OCI-LY7 (cell line): ENCODE data around the gene CYP2B6. TPM values are rescaled to one million over a fixed set of nuclear protein-coding genes. Genes with fewer than 3 reads are reported as not detected.
"Not testable (repeated sequence)": the region's sequence is repeated elsewhere in the genome, so short reads cannot be mapped to it uniquely, and the experiment has no call there.

Experiments used
- BruUV-seq: library from RNA; stranded (reverse); fragments of 400-500 nt; replicated peaks from 2 replicates; lab custom pipeline; 2021; lab: Mats Ljungman, UMichigan
- CTCF ChIA-PET: fragments of 300-600 bp; sonication (Branson Sonifier 250); formaldehyde crosslinking; loops from one replicate; lab custom pipeline; 2022; ENCODE audit warnings: antibody characterized with exemption; ENCODE audit not compliant: unreplicated experiment; lab: Charles Lee
- POLR2A ChIA-PET: fragments of 300-600 bp; sonication (Branson Sonifier 250); formaldehyde crosslinking; loops from one replicate; lab custom pipeline; 2022; ENCODE audit warnings: antibody characterized with exemption; lab: Charles Lee
- DNase-seq: peaks from one replicate; pipeline ENCODE4 v3.0.0-alpha.2; 2015; ENCODE audit warnings: low spot score
- H2AFZ ChIP-seq: fragments of 200-600 bp; sonication (generic), shearing (Covaris generic); 2 replicates; pipeline ENCODE4 v1.6.1; 2014; ENCODE audit warnings: mild to moderate bottlenecking, antibody characterized with exemption, low read length, moderate library complexity
- H3K27ac ChIP-seq: fragments of 200-600 bp; sonication (generic); 2 replicates; pipeline ENCODE4 v1.5.1; 2014; ENCODE audit warnings: mixed run types, low read depth, mild to moderate bottlenecking, moderate library complexity, low read length, inconsistent platforms; ENCODE audit not compliant: poor library complexity, severe bottlenecking
- H3K36me3 ChIP-seq: fragments of 200-600 bp; sonication (generic); 2 replicates; pipeline ENCODE4 v1.6.1; 2014; ENCODE audit warnings: mild to moderate bottlenecking, antibody characterized with exemption, low read length, moderate library complexity, mixed read lengths; ENCODE audit not compliant: insufficient read depth
- H3K4me1 ChIP-seq: fragments of 200-600 bp; sonication (generic); 2 replicates; pipeline ENCODE4 v1.5.1; 2014; ENCODE audit warnings: mild to moderate bottlenecking, low read length; ENCODE audit not compliant: insufficient read depth, poor library complexity, severe bottlenecking
- H3K4me2 ChIP-seq: fragments of 200-600 bp; sonication (generic); 2 replicates; pipeline ENCODE4 v1.6.1; 2014; ENCODE audit warnings: mild to moderate bottlenecking, low read length
- H3K4me3 ChIP-seq: fragments of 200-600 bp; sonication (generic); 2 replicates; pipeline ENCODE4 v1.5.1; 2014; ENCODE audit warnings: mild to moderate bottlenecking, low read depth, low read length; ENCODE audit not compliant: poor library complexity, severe bottlenecking
- H3K79me2 ChIP-seq: fragments of 200-600 bp; sonication (generic); 2 replicates; pipeline ENCODE4 v1.6.1; 2016; ENCODE audit warnings: low read depth, mild to moderate bottlenecking, low read length, moderate library complexity, mixed read lengths; ENCODE audit not compliant: insufficient read depth
- H3K9me2 ChIP-seq: fragments of 200-600 bp; sonication (generic); 2 replicates; pipeline ENCODE4 v1.6.1; 2016; ENCODE audit warnings: mild to moderate bottlenecking, low read length, mixed read lengths; ENCODE audit not compliant: insufficient read depth
- H3K9me3 ChIP-seq: fragments of 200-600 bp; sonication (generic); 2 replicates; pipeline ENCODE4 v1.6.1; 2014; ENCODE audit warnings: mild to moderate bottlenecking, mixed run types, low read length, mixed read lengths
- H4K20me1 ChIP-seq: fragments of 200-600 bp; sonication (generic); 2 replicates; pipeline ENCODE4 v1.6.1; 2014; ENCODE audit warnings: mild to moderate bottlenecking, antibody characterized with exemption, low read length, moderate library complexity, mixed read lengths; ENCODE audit not compliant: insufficient read depth
- EZH2phosphoT487 ChIP-seq: fragments of 200-600 bp; sonication (generic); IDR thresholded peaks from 2 replicates; pipeline ENCODE4 v1.6.1; 2018; ENCODE audit warnings: low read depth, borderline replicate concordance, mild to moderate bottlenecking, mixed run types, antibody characterized with exemption, low read length, moderate library complexity, mixed read lengths
- intact Hi-C: fragments of 100-400 bp; cut with micrococcal nuclease; formaldehyde crosslinking; loops from one replicate; pipeline ENCODE4 v1.10.0; 2022; ENCODE audit not compliant: unreplicated experiment
- total RNA-seq, 2 experiments: library from RNA; depleted of rRNA in 1 of 2; stranded (reverse); fragments of >200 nt in 1 of 2; shearing (Covaris generic) in 1 of 2; gene quantifications; 2 replicates each; pipeline ENCODE4 v1.2.3, GENCODE V29; 2014 to 2022
- TF ChIP-seq, protein P1 (sequence below): fragments of 200-600 bp; sonication (generic); conservative IDR thresholded peaks from 2 replicates; pipeline ENCODE4 v1.5.1; 2014; ENCODE audit warnings: mild to moderate bottlenecking, antibody characterized with exemption, low read length, moderate library complexity, mixed read lengths

Gene CYP2B6
- total RNA-seq, 2 experiments from 2014 or later = not detected

DNA sequence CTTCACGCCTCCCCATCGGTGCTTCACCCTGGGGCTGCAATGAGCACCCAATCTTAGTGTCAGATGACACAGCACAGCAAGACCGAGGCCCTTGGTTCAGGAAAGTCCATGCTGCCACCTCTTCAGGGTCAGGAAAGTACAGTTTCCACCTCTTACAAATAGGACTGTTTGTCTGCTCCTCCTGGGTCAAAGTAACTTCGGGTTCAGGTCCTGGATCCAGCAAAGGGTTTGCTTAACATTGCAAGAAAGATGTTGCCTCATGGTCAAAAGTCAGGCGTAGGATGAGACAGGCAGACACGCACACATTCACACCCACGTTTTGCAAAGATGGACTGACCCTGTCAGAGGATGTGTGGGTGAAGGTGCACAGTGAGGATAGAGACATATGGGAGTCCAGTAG lies 1.6 kb upstream of the CYP2B6 start:
- no peak for DNase-seq
- H3K27ac ChIP-seq = no peak overlapping the region
- intact Hi-C loops = no loop called here
- ChIA-PET POLR2A (no interaction called here), CTCF (no interaction called here)
- no peaks in the 10 kb centered on the region for H3K36me3 ChIP-seq
- no peak overlapping the region for H3K4me3 ChIP-seq
- H4K20me1 ChIP-seq = no peaks in the 10 kb centered on the region
- H3K9me2 ChIP-seq = no peaks in the 10 kb centered on the region
- BruUV-seq = no TSS peak
- H3K79me2 ChIP-seq = no peaks in the 10 kb centered on the region
- no peaks in the 10 kb centered on the region for H3K9me3 ChIP-seq
- no peaks in the 10 kb centered on the region for H3K4me1 ChIP-seq
- no peak overlapping the region for H2AFZ ChIP-seq
- H3K4me2 ChIP-seq = no peak overlapping the region
- TF ChIP-seq, protein P1, sequence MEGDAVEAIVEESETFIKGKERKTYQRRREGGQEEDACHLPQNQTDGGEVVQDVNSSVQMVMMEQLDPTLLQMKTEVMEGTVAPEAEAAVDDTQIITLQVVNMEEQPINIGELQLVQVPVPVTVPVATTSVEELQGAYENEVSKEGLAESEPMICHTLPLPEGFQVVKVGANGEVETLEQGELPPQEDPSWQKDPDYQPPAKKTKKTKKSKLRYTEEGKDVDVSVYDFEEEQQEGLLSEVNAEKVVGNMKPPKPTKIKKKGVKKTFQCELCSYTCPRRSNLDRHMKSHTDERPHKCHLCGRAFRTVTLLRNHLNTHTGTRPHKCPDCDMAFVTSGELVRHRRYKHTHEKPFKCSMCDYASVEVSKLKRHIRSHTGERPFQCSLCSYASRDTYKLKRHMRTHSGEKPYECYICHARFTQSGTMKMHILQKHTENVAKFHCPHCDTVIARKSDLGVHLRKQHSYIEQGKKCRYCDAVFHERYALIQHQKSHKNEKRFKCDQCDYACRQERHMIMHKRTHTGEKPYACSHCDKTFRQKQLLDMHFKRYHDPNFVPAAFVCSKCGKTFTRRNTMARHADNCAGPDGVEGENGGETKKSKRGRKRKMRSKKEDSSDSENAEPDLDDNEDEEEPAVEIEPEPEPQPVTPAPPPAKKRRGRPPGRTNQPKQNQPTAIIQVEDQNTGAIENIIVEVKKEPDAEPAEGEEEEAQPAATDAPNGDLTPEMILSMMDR = no peak
- no peak for TF ChIP-seq EZH2phosphoT487

DNA sequence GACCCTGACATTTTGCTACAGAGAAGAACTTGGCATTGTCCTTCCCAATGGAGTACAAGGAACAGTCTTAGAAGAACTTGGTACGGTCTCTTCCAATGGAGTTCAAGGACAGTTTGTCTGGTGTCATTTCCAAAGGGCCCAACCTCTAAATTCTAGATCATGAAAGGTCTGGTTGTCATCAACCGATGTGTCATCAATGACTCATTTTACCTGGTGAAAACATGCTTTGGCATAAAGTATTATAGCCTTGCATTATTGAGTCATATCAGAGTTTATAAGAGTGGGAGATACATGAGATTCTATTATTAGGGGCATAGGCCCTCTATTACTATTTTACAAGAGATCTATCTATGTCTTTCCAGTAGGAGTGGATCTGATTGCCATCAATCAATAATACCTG lies 4.3 kb downstream of the CYP2B6 start:
- Histone ChIP-seq H3K36me3 (no peaks in the 10 kb centered on the region), H3K27ac (no peak overlapping the region), H3K4me1 (no peaks in the 10 kb centered on the region), H3K4me2 (no peak overlapping the region), H3K9me2 (no peaks in the 10 kb centered on the region), H3K9me3 (no peaks in the 10 kb centered on the region), H2AFZ (no peak overlapping the region), H3K79me2 (no peaks in the 10 kb centered on the region), H4K20me1 (no peaks in the 10 kb centered on the region), H3K4me3 (no peak overlapping the region)
- no peak for DNase-seq
- ChIA-PET POLR2A (no interaction called here), CTCF (no interaction called here)
- intact Hi-C loops = no loop called here
- TF ChIP-seq, protein P1 = no peak
- TF ChIP-seq EZH2phosphoT487 = no peak
- BruUV-seq = no TSS peak

DNA sequence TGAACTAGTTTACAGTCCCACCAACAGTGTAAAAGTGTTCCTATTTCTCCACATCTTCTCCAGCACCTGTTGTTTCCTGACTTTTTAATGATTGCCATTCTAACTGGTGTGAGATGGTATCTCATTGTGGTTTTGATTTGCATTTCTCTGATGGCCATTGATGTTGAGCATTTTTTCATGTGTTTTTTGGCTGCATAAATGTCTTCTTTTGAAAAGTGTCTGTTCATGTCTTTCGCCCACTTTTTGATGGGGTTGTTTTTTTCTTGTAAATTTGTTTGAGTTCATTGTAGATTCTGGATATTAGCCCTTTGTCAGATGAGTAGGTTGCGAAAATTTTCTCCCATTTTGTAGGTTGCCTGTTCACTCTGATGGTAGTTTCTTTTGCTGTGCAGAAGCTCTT lies 7.9 kb downstream of the CYP2B6 start:
- DNase-seq, CTCF ChIA-PET, H3K4me2 ChIP-seq, intact Hi-C loops, H3K79me2 ChIP-seq, H3K9me3 ChIP-seq, H3K27ac ChIP-seq, H3K36me3 ChIP-seq, BruUV-seq, H3K4me3 ChIP-seq, H3K9me2 ChIP-seq, H2AFZ ChIP-seq, H3K4me1 ChIP-seq, POLR2A ChIA-PET, H4K20me1 ChIP-seq: not testable (repeated sequence)
